H9 (cell line): Measurements from ENCODE around the gene ACAA2. TPM values are rescaled to one million over a fixed set of nuclear protein-coding genes. Genes with fewer than 3 reads are reported as not detected.

Experiments used
- DNase-seq: peaks from one replicate; pipeline ENCODE4 v3.0.0-alpha.2; 2017
- H2AFZ ChIP-seq: one replicate; pipeline ENCODE4 v1.6.1; 2013; ENCODE audit warnings: mild to moderate bottlenecking, low read length, control low read depth, moderate library complexity
- H2AK5ac ChIP-seq: 2 replicates; pipeline ENCODE4 v1.6.1; 2013; ENCODE audit warnings: low read length, control low read depth, mixed read lengths; ENCODE audit not compliant: insufficient read length
- H2BK120ac ChIP-seq: one replicate; pipeline ENCODE4 v1.6.1; 2013; ENCODE audit warnings: low read depth, mild to moderate bottlenecking, low read length, control low read depth, inconsistent platforms; ENCODE audit not compliant: poor library complexity, severe bottlenecking
- H2BK12ac ChIP-seq: 2 replicates; pipeline ENCODE4 v1.6.1; 2013; ENCODE audit warnings: low read length, control low read depth, mixed read lengths, low read depth; ENCODE audit not compliant: insufficient read length
- H2BK15ac ChIP-seq: 2 replicates; pipeline ENCODE4 v1.6.1; 2013; ENCODE audit warnings: low read depth, low read length, control low read depth
- H2BK20ac ChIP-seq: one replicate; pipeline ENCODE4 v1.6.1; 2013; ENCODE audit warnings: low read depth, mild to moderate bottlenecking, low read length, control low read depth, inconsistent platforms; ENCODE audit not compliant: poor library complexity, severe bottlenecking
- H2BK5ac ChIP-seq: 2 replicates; pipeline ENCODE4 v1.6.1; 2013; ENCODE audit warnings: low read length, control low read depth, mixed read lengths; ENCODE audit not compliant: insufficient read length
- H3K14ac ChIP-seq: 2 replicates; pipeline ENCODE4 v1.6.1; 2013; ENCODE audit warnings: low read length, control low read depth; ENCODE audit not compliant: insufficient read depth
- H3K18ac ChIP-seq: 2 replicates; pipeline ENCODE4 v1.6.1; 2013; ENCODE audit warnings: low read depth, mild to moderate bottlenecking, mixed read lengths, low read length, control low read depth; ENCODE audit not compliant: insufficient read length
- H3K23ac ChIP-seq: 2 replicates; pipeline ENCODE4 v1.6.1; 2013; ENCODE audit warnings: low read length, control low read depth, mixed read lengths, low read depth; ENCODE audit not compliant: insufficient read length
- H3K23me2 ChIP-seq: 2 replicates; pipeline ENCODE4 v1.6.1; 2013; ENCODE audit warnings: low read depth, mild to moderate bottlenecking, mixed read lengths, low read length, control low read depth; ENCODE audit not compliant: insufficient read length, poor library complexity, severe bottlenecking
- H3K27ac ChIP-seq: 2 replicates; pipeline ENCODE4 v1.5.1; 2013; ENCODE audit warnings: low read length, control low read depth, mixed read lengths, low read depth; ENCODE audit not compliant: insufficient read length
- H3K27me3 ChIP-seq: 2 replicates; pipeline ENCODE4 v1.6.1; 2013; ENCODE audit warnings: low read length, control low read depth, inconsistent platforms; ENCODE audit not compliant: insufficient read depth
- H3K4ac ChIP-seq: 2 replicates; pipeline ENCODE4 v1.6.1; 2013; ENCODE audit warnings: low read depth, mild to moderate bottlenecking, control low read depth, inconsistent platforms, low read length, moderate library complexity
- H3K4me1 ChIP-seq: 2 replicates; pipeline ENCODE4 v1.6.1; 2013; ENCODE audit warnings: low read length, control low read depth, inconsistent platforms; ENCODE audit not compliant: insufficient read depth
- H3K4me2 ChIP-seq: 2 replicates; pipeline ENCODE4 v1.6.1; 2013; ENCODE audit warnings: low read length, control low read depth, mixed read lengths; ENCODE audit not compliant: insufficient read length, insufficient read depth
- H3K56ac ChIP-seq: 2 replicates; pipeline ENCODE4 v1.6.1; 2013; ENCODE audit warnings: low read depth, mild to moderate bottlenecking, mixed read lengths, low read length, control low read depth; ENCODE audit not compliant: insufficient read length
- H3K79me1 ChIP-seq: 2 replicates; pipeline ENCODE4 v1.6.1; 2013; ENCODE audit warnings: low read depth, mild to moderate bottlenecking, moderate library complexity, low read length, control low read depth, inconsistent platforms; ENCODE audit not compliant: insufficient read depth, poor library complexity, severe bottlenecking
- H3K79me2 ChIP-seq: 2 replicates; pipeline ENCODE4 v1.6.1; 2013; ENCODE audit warnings: low read length, control low read depth, inconsistent platforms; ENCODE audit not compliant: insufficient read depth
- H3K9ac ChIP-seq: 2 replicates; pipeline ENCODE4 v1.6.1; 2013; ENCODE audit warnings: low read length, control low read depth, mixed read lengths; ENCODE audit not compliant: insufficient read length; ENCODE audit errors: extremely low read depth
- H3K9me3 ChIP-seq: one replicate; pipeline ENCODE4 v1.6.1; 2013; ENCODE audit warnings: low read depth, low read length, inconsistent platforms; ENCODE audit not compliant: control insufficient read depth
- H3T11ph ChIP-seq: one replicate; pipeline ENCODE4 v1.6.1; 2013; ENCODE audit warnings: mild to moderate bottlenecking, low read length, control low read depth, inconsistent platforms
- H4K20me1 ChIP-seq: one replicate; pipeline ENCODE4 v1.6.1; 2013; ENCODE audit not compliant: control insufficient read depth, insufficient read length, insufficient read depth
- H4K5ac ChIP-seq: 2 replicates; pipeline ENCODE4 v1.6.1; 2013; ENCODE audit warnings: low read depth, mild to moderate bottlenecking, mixed read lengths, low read length, control low read depth; ENCODE audit not compliant: insufficient read length
- H4K8ac ChIP-seq: replicated peaks from 2 replicates; pipeline ENCODE4 v1.6.1; 2013; ENCODE audit warnings: low read length, control low read depth, mixed read lengths, low read depth; ENCODE audit not compliant: insufficient read length
- H4K91ac ChIP-seq: 2 replicates; pipeline ENCODE4 v1.6.1; 2013; ENCODE audit warnings: low read depth, mild to moderate bottlenecking, moderate library complexity, mixed read lengths, low read length, control low read depth; ENCODE audit not compliant: insufficient read length
- H3K27ac Mint-ChIP-seq, 3 experiments: 2 replicates in 2 of 3; 3 replicates in 1 of 3; pipeline ENCODE4 v1.8.0; 2020 to 2021; ENCODE audit warnings: mixed read lengths in 3 of 3, mild to moderate bottlenecking in 1 of 3, moderate library complexity in 1 of 3
- H3K27me3 Mint-ChIP-seq: 2 replicates; pipeline ENCODE4 v1.8.0; 2021; ENCODE audit warnings: low read depth, mild to moderate bottlenecking, moderate library complexity, mixed read lengths
- H3K36me3 Mint-ChIP-seq, 3 experiments: 2 replicates in 2 of 3; 3 replicates in 1 of 3; pipeline ENCODE4 v1.8.0; 2020 to 2021; ENCODE audit warnings: low read depth in 3 of 3, mixed read lengths in 3 of 3; ENCODE audit not compliant: insufficient read depth in 1 of 3
- H3K4me1 Mint-ChIP-seq, 2 experiments: 2 replicates each; pipeline ENCODE4 v1.8.0; 2020; ENCODE audit warnings: mixed read lengths in 2 of 2
- H3K4me3 Mint-ChIP-seq, 2 experiments: 2 replicates in 1 of 2; 3 replicates in 1 of 2; pipeline ENCODE4 v1.8.0; 2020 to 2021; ENCODE audit warnings: mild to moderate bottlenecking in 2 of 2, mixed read lengths in 2 of 2, moderate library complexity in 1 of 2
- H3K9me3 Mint-ChIP-seq, 2 experiments: 2 replicates in 1 of 2; 3 replicates in 1 of 2; pipeline ENCODE4 v1.8.0; 2020; ENCODE audit warnings: mild to moderate bottlenecking in 2 of 2, mixed read lengths in 2 of 2, moderate library complexity in 1 of 2
- CTCF ChIP-seq: fragments of 200-600 bp; sonication (generic); conservative IDR thresholded peaks from 3 replicates; pipeline ENCODE4 v1.8.0; 2021; ENCODE audit warnings: antibody characterized with exemption, mild to moderate bottlenecking
- WGBS: extraction: QIAGEN DNeasy Blood & Tissue Kit; methylation state at CpG from one replicate; pipeline ENCODE4 v1.1.7; 2013; ENCODE audit warnings: missing lambda C conversion rate, low lambda C conversion rate, mixed read lengths; ENCODE audit not compliant: insufficient read length; ENCODE audit errors: extremely low coverage; 5-methylcytosine and 5-hydroxymethylcytosine counted together
- total RNA-seq: library from RNA; stranded (reverse); gene quantifications from 2 replicates; pipeline ENCODE4 v1.2.1, GENCODE V29; 2021

The ACAA2 gene
- total RNA-seq, 1 experiment from 2014 or later, result 115 TPM

- H3K27ac ChIP-seq, result no peak overlapping the region
- no peaks in the 10 kb centered on the region for H3K79me1 ChIP-seq
- Mint-ChIP-seq H3K27me3 (peaks cover 2% of the 10 kb centered on the region), H3K36me3 (0 out of 7 replicates have a peak, but pooled peaks cover 0 to 2% (median 0%) of the 10 kb centered on the region in 3 experiments), H3K4me3 (no peak overlapping the region), H3K4me1 (peaks cover 3 to 13% of the 10 kb centered on the region in 2 experiments), H3K9me3 (no peaks in the 10 kb centered on the region), H3K27ac (no peak overlapping the region)
- no peak overlapping the region for H3K4me2 ChIP-seq
- H3K79me2 ChIP-seq, result no peaks in the 10 kb centered on the region
- H3K56ac ChIP-seq, result no peak overlapping the region
- H3K4me1 ChIP-seq, result peaks cover 2% of the 10 kb centered on the region; the same call in 1 of the 2 replicates
- H2BK20ac ChIP-seq, result no peak overlapping the region
- H3K23me2 ChIP-seq, result no peaks in the 10 kb centered on the region
- H2AK5ac ChIP-seq, result no peak overlapping the region
- TF ChIP-seq CTCF, result no peak
- no peak overlapping the region for H3T11ph ChIP-seq
- no peak overlapping the region for H2BK15ac ChIP-seq
- H3K14ac ChIP-seq, result no peak overlapping the region
- H4K20me1 ChIP-seq, result no peaks in the 10 kb centered on the region
- H4K5ac ChIP-seq, result no peak overlapping the region
- no peak overlapping the region for H3K4ac ChIP-seq
- no peak overlapping the region for H4K8ac ChIP-seq
- H3K27me3 ChIP-seq, result no peaks in the 10 kb centered on the region
- H3K9me3 ChIP-seq, result no peaks in the 10 kb centered on the region
- no peak for DNase-seq
- no peak overlapping the region for H2BK120ac ChIP-seq
- no CpG with 5 or more reads among the region's 11 CpGs for WGBS
- no peak overlapping the region for H2AFZ ChIP-seq
- H2BK12ac ChIP-seq, result no peak overlapping the region
- no peak overlapping the region for H3K18ac ChIP-seq
- no peak overlapping the region for H3K9ac ChIP-seq
- H4K91ac ChIP-seq, result no peak overlapping the region
- no peak overlapping the region for H2BK5ac ChIP-seq
- no peak overlapping the region for H3K23ac ChIP-seq
These were observed 46.0 kb downstream of the ACAA2 start for GRCh38 chr18:49767111-49768050.
